ENCODE measurements around the gene DDX17.

The DDX17 gene

GRCh38 chr22:38448945-38449745, 57.0 kb downstream of the DDX17 start:
- DNase-seq (ENCODE audit: low spot score): no peak

GRCh38 chr22:38446018-38446601, 60.0 kb downstream of the DDX17 start:
- DNase-seq (ENCODE audit: low spot score): no peak

- no peak for DNase-seq (ENCODE audit: low spot score)
These were observed 61.3 kb downstream of the DDX17 start for GRCh38 chr22:38444783-38445182.

- DNase-seq (ENCODE audit: low spot score): no peak
These were observed 62.2 kb downstream of the DDX17 start for GRCh38 chr22:38443628-38444521.

GRCh38 chr22:38442967-38443627, 63.0 kb downstream of the DDX17 start:
- no peak for DNase-seq (ENCODE audit: low spot score)

- no peak for DNase-seq (ENCODE audit: low spot score)
These were observed 64.4 kb downstream of the DDX17 start for GRCh38 chr22:38441620-38442287.

GRCh38 chr22:38440747-38441350, 65.3 kb downstream of the DDX17 start:
- DNase-seq (ENCODE audit: low spot score): no peak

GRCh38 chr22:38437416-38437815, 68.7 kb downstream of the DDX17 start:
- no peak for DNase-seq (ENCODE audit: low spot score)

GRCh38 chr22:38436629-38437395, 69.3 kb downstream of the DDX17 start:
- DNase-seq (ENCODE audit: low spot score): no peak

- DNase-seq (ENCODE audit: low spot score): no peak
These were observed 70.1 kb downstream of the DDX17 start for GRCh38 chr22:38435965-38436364.

- DNase-seq (ENCODE audit: low spot score): no peak
These were observed 71.1 kb downstream of the DDX17 start for GRCh38 chr22:38435010-38435409.

GRCh38 chr22:38433871-38434270, 72.2 kb downstream of the DDX17 start:
- DNase-seq (ENCODE audit: low spot score): no peak
